Measurements from ENCODE around the gene IGHMBP2. TPM values are rescaled to one million over a fixed set of nuclear protein-coding genes. Genes with fewer than 3 reads are reported as not detected.
"Not testable (repeated sequence)": the region's sequence is repeated elsewhere in the genome, so short reads cannot be mapped to it uniquely, and the experiment has no call there.

IGHMBP2 gene
- total RNA-seq, 1 donor from 2014 or later = 20.3 TPM

- TF ChIP-seq, protein P1, sequence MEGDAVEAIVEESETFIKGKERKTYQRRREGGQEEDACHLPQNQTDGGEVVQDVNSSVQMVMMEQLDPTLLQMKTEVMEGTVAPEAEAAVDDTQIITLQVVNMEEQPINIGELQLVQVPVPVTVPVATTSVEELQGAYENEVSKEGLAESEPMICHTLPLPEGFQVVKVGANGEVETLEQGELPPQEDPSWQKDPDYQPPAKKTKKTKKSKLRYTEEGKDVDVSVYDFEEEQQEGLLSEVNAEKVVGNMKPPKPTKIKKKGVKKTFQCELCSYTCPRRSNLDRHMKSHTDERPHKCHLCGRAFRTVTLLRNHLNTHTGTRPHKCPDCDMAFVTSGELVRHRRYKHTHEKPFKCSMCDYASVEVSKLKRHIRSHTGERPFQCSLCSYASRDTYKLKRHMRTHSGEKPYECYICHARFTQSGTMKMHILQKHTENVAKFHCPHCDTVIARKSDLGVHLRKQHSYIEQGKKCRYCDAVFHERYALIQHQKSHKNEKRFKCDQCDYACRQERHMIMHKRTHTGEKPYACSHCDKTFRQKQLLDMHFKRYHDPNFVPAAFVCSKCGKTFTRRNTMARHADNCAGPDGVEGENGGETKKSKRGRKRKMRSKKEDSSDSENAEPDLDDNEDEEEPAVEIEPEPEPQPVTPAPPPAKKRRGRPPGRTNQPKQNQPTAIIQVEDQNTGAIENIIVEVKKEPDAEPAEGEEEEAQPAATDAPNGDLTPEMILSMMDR (IDR thresholded peaks at IDR 0.05) = no peak
- no peak for DNase-seq
- Histone ChIP-seq H3K4me3 (no peak overlapping the region), H3K4me1 (no peaks in the 10 kb centered on the region), H3K36me3 (no peaks in the 10 kb centered on the region), H3K9me3 (no peaks in the 10 kb centered on the region), H3K27me3 (no peaks in the 10 kb centered on the region), H3K27ac (no peak overlapping the region)
- no peak for ATAC-seq
- intact Hi-C loops (cut with DNase I) = no loop called here
Observed at GRCh38 chr11:68881320-68881719, 22.4 kb upstream of the IGHMBP2 start.

DNA sequence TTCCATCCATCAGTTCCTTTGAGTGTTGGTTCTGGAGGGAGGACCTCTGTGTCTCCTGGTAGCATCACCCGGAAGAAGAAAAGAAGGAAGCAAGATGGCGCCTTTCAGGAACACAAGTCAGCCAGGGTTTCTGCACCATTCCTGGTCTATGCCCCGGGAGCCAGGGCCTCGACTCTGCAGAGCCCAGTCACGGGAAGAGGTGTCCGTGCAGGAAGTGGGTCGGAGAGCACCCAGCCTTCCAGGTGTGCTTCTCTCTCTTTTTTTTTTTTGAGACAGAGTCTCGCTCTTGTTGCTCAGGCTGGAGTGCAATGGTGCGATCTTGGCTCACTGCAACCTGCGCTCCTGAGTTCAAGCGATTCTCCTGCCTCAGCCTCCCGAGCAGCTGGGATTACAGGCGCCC lies 21.3 kb upstream of the IGHMBP2 start:
- Histone ChIP-seq H3K9me3 (no peaks in the 10 kb centered on the region), H3K4me3 (no peak overlapping the region), H3K27me3 (no peaks in the 10 kb centered on the region), H3K36me3 (no peaks in the 10 kb centered on the region), H3K4me1 (no peaks in the 10 kb centered on the region), H3K27ac (no peak overlapping the region)
- ATAC-seq (no peak), DNase-seq (no peak)
- TF ChIP-seq, protein P1 (IDR thresholded peaks at IDR 0.05) = no peak
- intact Hi-C loops (cut with DNase I) = no loop called here

GRCh38 chr11:68884827-68885226 lies 18.9 kb upstream of the IGHMBP2 start:
- intact Hi-C loops (cut with DNase I); ATAC-seq; DNase-seq; H3K9me3 ChIP-seq; H3K27ac ChIP-seq; H3K36me3 ChIP-seq; H3K27me3 ChIP-seq; H3K4me3 ChIP-seq; H3K4me1 ChIP-seq: not testable (repeated sequence)

GRCh38 chr11:68889948-68890446 lies 13.7 kb upstream of the IGHMBP2 start:
- H3K36me3 ChIP-seq = peaks cover 38% of the 10 kb centered on the region
- peaks cover 8% of the 10 kb centered on the region for H3K4me1 ChIP-seq
- H3K4me3 ChIP-seq = no peak overlapping the region
- no peak for DNase-seq
- no peaks in the 10 kb centered on the region for H3K27me3 ChIP-seq
- H3K27ac ChIP-seq = no peak overlapping the region
- intact Hi-C loops (cut with DNase I) = no loop called here
- TF ChIP-seq, protein P1 (IDR thresholded peaks at IDR 0.05) = peak; percentile 37
- ATAC-seq = peak; percentile 70
- H3K9me3 ChIP-seq = no peaks in the 10 kb centered on the region

- Histone ChIP-seq H3K27ac (no peak overlapping the region), H3K9me3 (no peaks in the 10 kb centered on the region), H3K4me3 (no peak overlapping the region), H3K36me3 (peaks cover 44% of the 10 kb centered on the region), H3K27me3 (no peaks in the 10 kb centered on the region), H3K4me1 (peaks cover 8% of the 10 kb centered on the region)
- intact Hi-C loops (cut with DNase I) = no loop called here
- no peak for DNase-seq
- peak; percentile 74 for ATAC-seq
- TF ChIP-seq, protein P1 (IDR thresholded peaks at IDR 0.05) = no peak
Observed at GRCh38 chr11:68890490-68891231, 13.0 kb upstream of the IGHMBP2 start.

GRCh38 chr11:68891351-68891948 lies 12.2 kb upstream of the IGHMBP2 start:
- Histone ChIP-seq H3K4me1 (peaks cover 8% of the 10 kb centered on the region), H3K4me3 (no peak overlapping the region), H3K9me3 (no peaks in the 10 kb centered on the region), H3K27me3 (no peaks in the 10 kb centered on the region), H3K27ac (no peak overlapping the region), H3K36me3 (peaks cover 52% of the 10 kb centered on the region)
- ATAC-seq = no peak
- intact Hi-C loops (cut with DNase I) = no loop called here
- DNase-seq = no peak
- TF ChIP-seq, protein P1 (IDR thresholded peaks at IDR 0.05) = no peak
